ENCODE data around the gene INTS6. TPM values are rescaled to one million over a fixed set of nuclear protein-coding genes. Genes with fewer than 3 reads are reported as not detected.

INTS6 gene
- total RNA-seq, 2 donors from 2014 or later, result 66.1 to 92.3 TPM

GRCh38 chr13:51451134-51451466, 1.7 kb downstream of the INTS6 start:
- ATAC-seq (no peak), DNase-seq (ENCODE audit: low spot score) (no peak)
- peaks cover 29 to 44% of the 10 kb centered on the region in 2 donors for H3K4me1 Mint-ChIP-seq (ENCODE audit: low read depth in 2 of 2)
- H3K9me3 Mint-ChIP-seq, result no peaks in the 10 kb centered on the region
- H3K36me3 Mint-ChIP-seq, result peaks cover 19% of the 10 kb centered on the region
- no peaks in the 10 kb centered on the region for H3K27me3 Mint-ChIP-seq
- peak overlapping the region; percentile 79 to 91 for H3K27ac Mint-ChIP-seq
- H3K4me3 Mint-ChIP-seq, result peak overlapping the region; percentile 91

GRCh38 chr13:51449018-51449417, 3.8 kb downstream of the INTS6 start:
- no peaks in the 10 kb centered on the region for H3K27me3 Mint-ChIP-seq
- H3K36me3 Mint-ChIP-seq, result peaks cover 7% of the 10 kb centered on the region
- ATAC-seq (no peak), DNase-seq (ENCODE audit: low spot score) (no peak)
- peak overlapping the region; percentile 53 for H3K4me3 Mint-ChIP-seq
- H3K9me3 Mint-ChIP-seq, result no peaks in the 10 kb centered on the region
- peak overlapping the region; percentile 79 to 91 for H3K27ac Mint-ChIP-seq
- H3K4me1 Mint-ChIP-seq (ENCODE audit: low read depth in 2 of 2), result peaks cover 18 to 27% of the 10 kb centered on the region in 2 donors

- Mint-ChIP-seq H3K27ac (no peak overlapping the region), H3K36me3 (peaks cover 7% of the 10 kb centered on the region), H3K4me3 (no peak overlapping the region), H3K27me3 (no peaks in the 10 kb centered on the region), H3K4me1 (ENCODE audit: low read depth in 2 of 2) (peaks cover 10% of the 10 kb centered on the region in 2 donors), H3K9me3 (no peaks in the 10 kb centered on the region)
- DNase-seq (ENCODE audit: low spot score) (no peak), ATAC-seq (no peak)
These were observed 7.9 kb downstream of the INTS6 start for GRCh38 chr13:51444922-51445321.

DNA sequence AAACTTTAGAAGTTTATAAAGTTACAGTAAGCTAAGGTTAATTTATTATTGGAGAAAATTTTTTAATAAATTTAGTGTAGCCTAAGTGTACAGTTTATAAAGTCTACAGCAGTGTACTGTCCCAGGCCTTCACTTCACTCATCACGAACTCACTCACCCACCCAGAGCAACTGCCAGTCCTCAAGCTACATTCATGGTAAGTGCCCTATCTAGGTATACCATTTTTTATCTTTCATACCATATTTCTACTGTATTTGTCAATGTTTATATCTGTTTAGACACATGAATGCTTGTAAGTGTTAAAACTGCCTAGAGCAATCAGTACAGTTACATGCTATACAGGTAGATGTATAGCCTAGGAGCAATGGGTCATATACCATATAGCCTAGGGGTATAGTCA, 12.5 kb downstream of the INTS6 start:
- H3K4me3 Mint-ChIP-seq, result no peak overlapping the region
- H3K27ac Mint-ChIP-seq, result no peak overlapping the region
- H3K36me3 Mint-ChIP-seq, result no peaks in the 10 kb centered on the region
- H3K4me1 Mint-ChIP-seq (ENCODE audit: low read depth in 2 of 2), result peaks cover 0 to 9% of the 10 kb centered on the region in 2 donors
- H3K27me3 Mint-ChIP-seq, result no peaks in the 10 kb centered on the region
- ATAC-seq, result no peak
- H3K9me3 Mint-ChIP-seq, result no peaks in the 10 kb centered on the region
- no peak for DNase-seq (ENCODE audit: low spot score)

DNA sequence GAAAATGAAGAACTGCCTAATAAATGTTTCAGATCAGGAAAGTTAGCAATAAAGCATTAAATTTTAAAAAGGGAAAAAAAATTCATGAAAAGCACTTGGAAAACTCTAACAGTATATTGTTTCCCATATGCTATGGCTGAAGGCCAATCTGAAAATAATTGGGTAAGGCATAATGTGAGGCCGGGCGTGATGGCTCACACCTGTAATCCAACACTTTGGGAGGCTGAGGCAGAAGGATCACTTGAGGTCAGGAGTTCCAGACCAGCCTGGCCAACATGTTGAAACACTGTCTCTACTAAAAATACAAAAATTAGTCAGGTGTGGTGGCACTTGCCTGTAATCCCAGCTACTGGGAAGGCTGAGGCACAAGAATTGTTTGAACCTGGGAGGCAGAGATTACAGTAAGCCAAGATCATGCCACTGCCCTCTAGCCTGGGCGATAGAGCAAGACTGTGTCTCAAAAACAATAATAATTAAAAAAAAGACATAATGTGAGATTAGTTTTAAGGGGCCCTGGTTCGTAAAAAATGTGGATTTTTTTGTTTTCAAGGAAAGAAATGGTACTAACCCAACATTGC, 15.2 kb downstream of the INTS6 start:
- Mint-ChIP-seq H3K9me3 (no peaks in the 10 kb centered on the region), H3K4me3 (no peak overlapping the region), H3K36me3 (no peaks in the 10 kb centered on the region), H3K27ac (no peak overlapping the region), H3K4me1 (ENCODE audit: low read depth in 2 of 2) (peaks cover 0 to 11% of the 10 kb centered on the region in 2 donors), H3K27me3 (no peaks in the 10 kb centered on the region)
- DNase-seq (ENCODE audit: low spot score) (no peak), ATAC-seq (no peak)

DNA sequence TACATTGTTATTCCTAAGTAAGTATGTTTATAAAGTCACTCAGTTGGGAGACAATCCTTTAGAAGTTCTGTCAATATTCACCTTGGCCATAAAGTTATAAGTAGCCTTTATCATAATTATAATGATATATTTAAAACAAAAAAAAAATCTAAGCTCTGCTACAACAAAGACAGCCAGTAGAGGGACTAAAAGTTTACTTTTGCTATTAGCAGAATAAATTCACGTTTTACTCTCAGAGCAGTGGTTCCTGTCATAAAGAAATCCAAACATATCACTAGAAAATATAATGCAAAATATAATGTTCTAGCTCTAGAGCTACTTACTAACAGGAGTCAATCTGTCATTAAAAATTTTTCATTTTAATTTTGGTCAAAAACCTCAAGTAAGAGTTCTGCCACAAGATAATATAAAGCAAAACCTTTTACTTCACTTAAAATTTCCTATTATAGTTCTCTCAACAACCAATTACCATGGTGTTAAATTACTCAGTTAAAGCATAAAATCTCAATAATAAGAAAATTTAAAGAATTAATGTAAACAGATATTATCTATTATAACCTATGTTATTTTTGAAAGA, 17.7 kb downstream of the INTS6 start:
- Mint-ChIP-seq H3K4me3 (no peak overlapping the region), H3K27me3 (no peaks in the 10 kb centered on the region), H3K9me3 (no peaks in the 10 kb centered on the region), H3K36me3 (peaks cover 5% of the 10 kb centered on the region), H3K4me1 (ENCODE audit: low read depth in 2 of 2) (peaks cover 5 to 17% of the 10 kb centered on the region in 2 donors), H3K27ac (no peak overlapping the region)
- ATAC-seq (no peak), DNase-seq (ENCODE audit: low spot score) (no peak)

DNA sequence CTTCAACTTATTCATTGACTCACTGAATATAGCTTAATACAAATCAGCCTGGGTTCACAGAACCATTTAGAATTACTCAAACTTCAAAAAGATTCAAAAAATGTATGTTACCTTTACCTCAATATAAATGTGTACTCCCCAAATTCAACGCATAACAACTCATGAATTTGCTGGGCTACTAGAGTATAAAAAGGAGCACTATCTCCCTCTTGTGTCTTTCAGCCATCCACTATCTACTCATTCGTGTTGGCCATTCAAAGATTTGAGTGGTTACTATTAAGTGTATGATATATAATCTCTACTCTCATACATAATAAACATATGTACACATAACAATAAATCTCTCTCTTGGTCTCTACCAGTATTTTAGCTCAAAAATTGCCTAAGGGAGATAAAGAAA, 20.3 kb downstream of the INTS6 start:
- Mint-ChIP-seq H3K27me3 (no peaks in the 10 kb centered on the region), H3K9me3 (no peaks in the 10 kb centered on the region), H3K4me1 (ENCODE audit: low read depth in 2 of 2) (peaks cover 18 to 20% of the 10 kb centered on the region in 2 donors), H3K4me3 (no peak overlapping the region), H3K27ac (no peak overlapping the region), H3K36me3 (peaks cover 8% of the 10 kb centered on the region)
- ATAC-seq, result no peak
- no peak for DNase-seq (ENCODE audit: low spot score)

DNA sequence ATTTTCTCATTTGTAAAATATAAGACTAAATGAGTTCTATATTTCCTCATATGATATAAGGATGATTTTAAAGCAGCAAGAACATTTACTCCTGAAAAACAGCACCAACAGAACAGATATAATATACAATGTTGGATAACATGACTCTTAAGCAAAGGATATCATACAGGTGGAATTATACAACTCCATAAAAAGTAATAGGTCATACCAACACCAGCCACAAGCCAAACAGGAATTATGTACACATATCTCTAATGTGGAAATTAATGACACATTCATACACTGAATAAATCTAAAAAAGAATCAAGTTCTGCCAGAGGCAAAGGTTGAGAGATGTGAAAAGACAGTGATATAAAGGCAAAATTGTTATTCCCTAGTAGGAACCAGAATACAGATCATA, 25.9 kb downstream of the INTS6 start:
- ATAC-seq, result no peak
- Mint-ChIP-seq H3K27ac (no peak overlapping the region), H3K36me3 (peaks cover 8% of the 10 kb centered on the region), H3K9me3 (no peaks in the 10 kb centered on the region), H3K27me3 (no peaks in the 10 kb centered on the region), H3K4me1 (ENCODE audit: low read depth in 2 of 2) (peaks cover 40 to 55% of the 10 kb centered on the region in 2 donors), H3K4me3 (no peak overlapping the region)
- no peak for DNase-seq (ENCODE audit: low spot score)

GRCh38 chr13:51425410-51426042, 27.3 kb downstream of the INTS6 start:
- Mint-ChIP-seq H3K27ac (no peak overlapping the region), H3K27me3 (no peaks in the 10 kb centered on the region), H3K4me1 (ENCODE audit: low read depth in 2 of 2) (peaks cover 43 to 65% of the 10 kb centered on the region in 2 donors), H3K36me3 (peaks cover 7% of the 10 kb centered on the region), H3K9me3 (no peaks in the 10 kb centered on the region), H3K4me3 (no peak overlapping the region)
- no peak for DNase-seq (ENCODE audit: low spot score)
- no peak for ATAC-seq

GRCh38 chr13:51423766-51424165, 29.1 kb downstream of the INTS6 start:
- Mint-ChIP-seq H3K9me3 (no peaks in the 10 kb centered on the region), H3K4me3 (no peak overlapping the region), H3K36me3 (peaks cover 7% of the 10 kb centered on the region), H3K4me1 (ENCODE audit: low read depth in 2 of 2) (peaks cover 49 to 64% of the 10 kb centered on the region in 2 donors), H3K27ac (no peak overlapping the region), H3K27me3 (no peaks in the 10 kb centered on the region)
- DNase-seq (ENCODE audit: low spot score) (no peak), ATAC-seq (no peak)

DNA sequence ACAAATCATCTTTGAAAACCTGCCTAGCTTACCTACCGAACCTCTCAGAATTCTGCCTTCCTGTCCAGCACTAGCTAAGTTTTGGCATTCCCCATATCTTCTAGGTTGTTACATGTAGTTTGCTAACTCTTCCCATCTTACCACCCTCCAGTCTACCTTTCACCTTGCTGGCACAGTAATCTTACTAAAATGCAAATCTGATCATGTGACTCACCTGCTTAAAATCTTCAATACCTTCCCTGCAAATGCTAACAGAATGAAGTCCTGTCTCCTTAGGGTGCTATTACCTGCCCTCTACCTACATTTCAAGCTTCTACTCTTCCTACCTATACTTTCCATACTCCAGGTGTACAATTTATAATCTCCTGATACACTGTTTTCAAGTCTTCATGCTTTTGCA, 30.4 kb downstream of the INTS6 start:
- no peak overlapping the region for H3K4me3 Mint-ChIP-seq
- DNase-seq (ENCODE audit: low spot score), result no peak
- peaks cover 7% of the 10 kb centered on the region for H3K36me3 Mint-ChIP-seq
- H3K9me3 Mint-ChIP-seq, result no peaks in the 10 kb centered on the region
- no peaks in the 10 kb centered on the region for H3K27me3 Mint-ChIP-seq
- H3K27ac Mint-ChIP-seq, result peak overlapping the region in 1 of 2 donors; percentile 0
- peaks cover 47 to 58% of the 10 kb centered on the region in 2 donors for H3K4me1 Mint-ChIP-seq (ENCODE audit: low read depth in 2 of 2)
- no peak for ATAC-seq

- Mint-ChIP-seq H3K4me1 (ENCODE audit: low read depth in 2 of 2) (peaks cover 46 to 47% of the 10 kb centered on the region in 2 donors), H3K4me3 (peak overlapping the region; percentile 33), H3K27me3 (no peaks in the 10 kb centered on the region), H3K9me3 (no peaks in the 10 kb centered on the region), H3K36me3 (peaks cover 16% of the 10 kb centered on the region), H3K27ac (peak overlapping the region; percentile 20 to 32)
- ATAC-seq (no peak), DNase-seq (ENCODE audit: low spot score) (no peak)
These were observed 31.9 kb downstream of the INTS6 start for GRCh38 chr13:51420681-51421490.

GRCh38 chr13:51419001-51419636, 33.7 kb downstream of the INTS6 start:
- Mint-ChIP-seq H3K27me3 (no peaks in the 10 kb centered on the region), H3K4me3 (no peak overlapping the region), H3K27ac (peak overlapping the region in 1 of 2 donors; percentile 3), H3K9me3 (no peaks in the 10 kb centered on the region), H3K4me1 (ENCODE audit: low read depth in 2 of 2) (peaks cover 44 to 51% of the 10 kb centered on the region in 2 donors), H3K36me3 (peaks cover 21% of the 10 kb centered on the region)
- no peak for ATAC-seq
- DNase-seq (ENCODE audit: low spot score), result no peak
